ENCODE measurements around the gene NAXE.

GRCh38 chr1:156547982-156548381 lies 43.6 kb upstream of the NAXE start:
- TF ChIP-seq CTCF (IDR thresholded peaks at IDR 0.05; ENCODE audit: low read length) (no peak), EZH2 (IDR thresholded peaks at IDR 0.05; ENCODE audit: borderline replicate concordance, low read length) (no peak)
